HT1080 (cell line): ENCODE results near the gene THOC1. TPM values are rescaled to one million over a fixed set of nuclear protein-coding genes. Genes with fewer than 3 reads are reported as not detected.
"Not testable (repeated sequence)": the region's sequence is repeated elsewhere in the genome, so short reads cannot be mapped to it uniquely, and the experiment has no call there.

Experiments
- DNase-seq: peaks from one replicate; pipeline ENCODE4 v3.0.0-alpha.2; 2015; ENCODE audit warnings: low read depth
- polyA plus RNA-seq, 2 experiments: library from polyadenylated mRNA; depleted of rRNA; stranded (reverse); fragments of >200 nt; gene quantifications; 2 replicates each; pipeline ENCODE4 v1.2.3, GENCODE V29; 2015
- total RNA-seq: library from RNA; depleted of rRNA; stranded (reverse); fragments of >200 nt; shearing (Covaris generic); gene quantifications from 2 replicates; pipeline ENCODE4 v1.2.3, GENCODE V29; 2014; rRNA removed

The THOC1 gene, protein sequence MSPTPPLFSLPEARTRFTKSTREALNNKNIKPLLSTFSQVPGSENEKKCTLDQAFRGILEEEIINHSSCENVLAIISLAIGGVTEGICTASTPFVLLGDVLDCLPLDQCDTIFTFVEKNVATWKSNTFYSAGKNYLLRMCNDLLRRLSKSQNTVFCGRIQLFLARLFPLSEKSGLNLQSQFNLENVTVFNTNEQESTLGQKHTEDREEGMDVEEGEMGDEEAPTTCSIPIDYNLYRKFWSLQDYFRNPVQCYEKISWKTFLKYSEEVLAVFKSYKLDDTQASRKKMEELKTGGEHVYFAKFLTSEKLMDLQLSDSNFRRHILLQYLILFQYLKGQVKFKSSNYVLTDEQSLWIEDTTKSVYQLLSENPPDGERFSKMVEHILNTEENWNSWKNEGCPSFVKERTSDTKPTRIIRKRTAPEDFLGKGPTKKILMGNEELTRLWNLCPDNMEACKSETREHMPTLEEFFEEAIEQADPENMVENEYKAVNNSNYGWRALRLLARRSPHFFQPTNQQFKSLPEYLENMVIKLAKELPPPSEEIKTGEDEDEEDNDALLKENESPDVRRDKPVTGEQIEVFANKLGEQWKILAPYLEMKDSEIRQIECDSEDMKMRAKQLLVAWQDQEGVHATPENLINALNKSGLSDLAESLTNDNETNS
- 40.3 and 43.2 TPM in 2 replicates for total RNA-seq
- polyA plus RNA-seq (2015; cell fraction: cytosol; rRNA removed), result 18.9 and 21.6 TPM in 2 replicates
- 116 and 120 TPM in 2 replicates for polyA plus RNA-seq (2015; cell fraction: nucleus; rRNA removed)

DNA sequence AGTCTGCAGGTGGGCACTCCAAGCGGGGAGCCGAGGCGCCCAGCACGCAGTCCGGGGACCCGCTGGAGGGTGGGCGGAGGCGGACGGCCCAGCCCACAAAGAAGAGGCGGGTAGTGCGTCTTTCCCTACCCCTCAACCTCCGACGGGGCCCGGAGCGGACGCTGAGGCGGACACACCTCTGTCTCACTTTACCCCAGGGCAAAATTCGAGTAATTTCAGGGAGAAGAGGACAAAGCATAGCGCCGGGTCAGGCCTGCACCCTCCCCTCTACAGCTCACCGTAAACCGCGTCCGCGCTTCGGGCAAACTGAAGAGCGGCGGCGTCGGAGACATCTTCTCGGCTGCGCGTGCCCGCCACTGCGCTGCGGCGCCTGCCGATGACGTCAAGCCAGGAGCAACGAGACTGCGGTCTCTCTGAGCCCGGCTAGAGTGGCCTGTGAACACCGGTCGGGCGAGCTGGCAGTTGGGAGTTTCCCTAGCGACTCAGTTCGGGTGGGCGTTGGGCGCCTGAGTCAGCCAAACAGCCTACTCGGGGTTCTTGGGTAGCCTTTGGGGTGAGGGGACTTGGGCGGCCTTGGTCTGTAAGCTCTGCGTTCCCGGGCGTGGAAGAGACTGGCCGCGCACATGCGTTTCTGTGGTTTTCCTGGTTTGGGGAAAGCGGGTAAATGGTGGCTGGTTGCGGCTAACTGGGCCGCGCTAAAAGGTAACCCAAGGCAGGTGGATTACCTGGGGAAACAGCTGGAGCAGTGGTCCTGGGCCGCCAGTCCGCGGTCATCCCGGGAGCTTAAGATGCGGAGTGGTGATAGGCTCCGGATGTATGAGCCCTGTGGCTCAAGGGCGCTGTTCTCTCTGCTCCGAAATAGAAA is at the start of gene THOC1:
Gene THOC1, minus strand, starts transcription at position 360 of the 865 bp plus-strand sequence. Its CDS starts 28 bp downstream, at position 332.
- peak; percentile 87 for DNase-seq

DNA sequence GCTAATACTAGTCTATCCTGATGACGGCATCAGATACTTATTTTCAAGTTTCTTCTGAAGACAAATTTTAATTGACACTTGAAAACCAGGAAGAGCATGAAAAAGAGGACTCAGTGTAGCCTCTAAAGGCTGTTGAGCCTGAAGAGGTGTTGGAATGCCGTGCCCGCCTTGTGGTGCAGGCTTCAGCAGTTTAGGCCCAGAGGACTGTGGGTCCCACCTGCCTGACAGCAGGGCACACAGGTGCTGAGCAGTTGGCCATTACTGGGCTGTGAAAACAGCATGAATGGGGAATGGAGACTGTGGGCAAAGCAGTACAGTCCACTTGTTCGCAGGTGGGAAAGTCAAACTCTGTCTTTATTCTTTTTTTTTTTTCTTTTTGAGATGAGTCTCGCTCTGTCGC is 49.8 kb upstream of the THOC1 start:
- no peak for DNase-seq

DNA sequence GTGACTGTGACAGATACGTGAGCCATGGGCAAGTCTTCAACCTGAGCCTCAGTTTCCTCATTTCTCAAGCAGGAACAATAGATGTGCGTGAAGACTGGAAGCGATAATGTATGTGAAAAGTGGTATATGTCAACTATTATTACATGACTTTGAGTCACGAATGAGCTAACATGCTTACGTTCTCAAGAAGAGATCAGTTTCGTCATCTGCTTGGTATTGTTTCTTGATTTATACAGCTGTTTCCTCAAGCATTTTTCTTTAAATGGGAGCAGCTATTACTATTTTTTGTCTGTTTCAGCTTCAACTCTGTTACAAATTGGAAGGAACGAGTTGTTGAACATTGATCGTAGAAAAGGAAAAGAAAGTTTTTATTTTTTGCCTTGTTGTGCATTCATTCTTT is 48.5 kb upstream of the THOC1 start:
- no peak for DNase-seq

DNA sequence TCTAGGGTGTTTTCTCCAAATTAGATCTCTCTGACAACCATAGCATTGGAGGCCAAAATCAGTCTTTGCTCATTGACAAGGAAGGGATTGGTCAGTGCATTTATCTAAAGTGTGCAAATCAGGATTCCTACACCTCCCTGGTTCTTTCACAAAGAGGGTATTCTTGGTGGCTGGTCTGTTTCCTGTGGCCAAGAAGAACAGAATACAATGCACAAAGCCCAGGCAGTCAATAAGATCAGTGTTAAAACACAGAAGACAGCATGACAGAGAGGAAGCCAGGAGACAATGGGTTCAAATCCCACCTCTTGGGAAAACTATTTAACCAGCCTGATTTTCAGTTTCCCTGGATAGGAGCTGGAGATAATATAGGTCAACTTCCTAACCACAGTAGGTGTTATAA is 46.1 kb upstream of the THOC1 start:
- DNase-seq, result no peak

DNA sequence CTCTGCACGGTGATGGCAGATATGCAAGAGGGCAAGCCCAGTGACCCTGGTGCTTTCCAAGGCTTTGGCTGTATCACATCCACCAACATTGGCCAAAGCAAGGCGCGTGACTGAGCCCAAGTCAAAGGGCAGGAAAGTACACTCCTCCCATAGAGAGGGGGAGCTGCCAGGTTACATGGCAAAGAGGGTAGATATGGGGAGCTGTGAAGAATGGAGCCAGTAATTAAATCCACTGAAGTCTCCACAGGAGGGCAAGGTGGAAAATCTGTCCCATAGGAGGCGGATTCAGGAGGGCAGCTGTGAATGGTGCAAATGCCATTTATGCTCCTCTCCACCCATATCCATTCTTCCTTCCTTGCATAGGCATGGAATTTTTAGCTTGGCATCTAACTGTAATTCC is 44.6 kb upstream of the THOC1 start:
- no peak for DNase-seq

DNA sequence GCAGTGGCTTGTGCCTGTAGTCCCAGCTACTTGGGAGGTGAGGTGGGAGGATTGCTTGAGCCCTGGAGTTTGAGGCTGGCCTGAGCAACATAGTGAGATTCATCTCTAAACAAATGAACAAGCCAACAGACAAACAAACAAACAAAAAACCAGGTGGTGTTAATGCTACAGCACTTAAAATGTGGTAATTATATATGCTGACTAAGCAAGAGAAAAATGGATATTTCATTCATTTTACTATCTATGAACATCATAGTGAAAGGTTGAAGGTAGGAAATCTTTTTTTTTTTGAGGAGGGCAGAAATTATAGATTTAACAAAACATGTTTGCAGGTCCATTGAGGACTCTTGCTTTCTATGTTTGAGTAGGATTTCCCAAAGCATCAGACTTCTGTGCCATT is 42.2 kb upstream of the THOC1 start:
- DNase-seq, result no peak

DNA sequence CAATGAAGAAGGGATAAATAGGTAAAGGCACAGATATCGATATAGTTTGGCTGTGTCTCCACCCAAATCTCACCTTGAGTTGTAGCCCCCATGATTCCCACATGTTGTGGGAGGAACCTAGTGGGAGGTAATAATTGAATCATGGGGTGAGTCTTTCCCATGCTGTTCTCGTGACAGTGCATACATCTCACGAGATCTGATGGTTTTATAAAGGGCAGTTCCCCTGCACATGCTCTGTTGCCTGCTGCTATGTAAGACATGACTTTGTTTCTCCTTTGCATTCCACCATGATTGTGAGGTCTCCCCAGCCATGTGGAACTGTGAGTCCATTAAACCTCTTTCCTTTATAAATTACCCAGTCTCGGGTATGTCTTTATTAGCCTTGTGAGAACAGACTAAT is 40.2 kb upstream of the THOC1 start:
- not testable (repeated sequence) for DNase-seq

DNA sequence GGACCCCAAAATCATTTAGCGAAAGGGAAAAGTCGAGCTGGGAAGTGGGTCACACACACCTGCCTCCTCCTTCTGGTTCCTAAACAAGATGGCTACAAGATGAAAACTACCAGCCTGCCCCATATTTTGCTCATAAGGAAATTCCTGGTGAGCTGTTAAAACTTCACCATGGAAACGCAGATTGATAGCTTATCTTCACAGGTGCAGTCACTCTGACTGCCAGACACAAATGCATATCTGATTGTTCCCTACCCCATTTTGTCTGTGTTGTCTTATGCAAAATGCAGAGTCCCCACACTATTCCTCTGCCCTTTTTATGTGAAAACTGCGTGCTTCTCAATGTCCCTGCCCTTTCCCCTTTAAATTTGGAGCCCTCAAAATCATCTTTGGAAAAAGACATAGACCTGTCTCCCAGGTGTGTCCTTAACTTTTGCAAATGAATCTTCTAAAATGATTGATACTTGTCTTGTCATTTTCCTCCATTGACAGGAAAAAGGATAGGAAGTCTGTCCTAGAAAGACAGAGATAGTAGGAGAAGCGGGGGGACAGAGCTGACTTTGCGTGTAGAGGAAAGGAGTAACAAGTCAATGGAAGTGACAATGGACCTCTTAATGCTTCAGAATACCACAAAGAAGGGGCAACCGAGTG is 38.9 kb upstream of the THOC1 start:
- DNase-seq, result no peak

DNA sequence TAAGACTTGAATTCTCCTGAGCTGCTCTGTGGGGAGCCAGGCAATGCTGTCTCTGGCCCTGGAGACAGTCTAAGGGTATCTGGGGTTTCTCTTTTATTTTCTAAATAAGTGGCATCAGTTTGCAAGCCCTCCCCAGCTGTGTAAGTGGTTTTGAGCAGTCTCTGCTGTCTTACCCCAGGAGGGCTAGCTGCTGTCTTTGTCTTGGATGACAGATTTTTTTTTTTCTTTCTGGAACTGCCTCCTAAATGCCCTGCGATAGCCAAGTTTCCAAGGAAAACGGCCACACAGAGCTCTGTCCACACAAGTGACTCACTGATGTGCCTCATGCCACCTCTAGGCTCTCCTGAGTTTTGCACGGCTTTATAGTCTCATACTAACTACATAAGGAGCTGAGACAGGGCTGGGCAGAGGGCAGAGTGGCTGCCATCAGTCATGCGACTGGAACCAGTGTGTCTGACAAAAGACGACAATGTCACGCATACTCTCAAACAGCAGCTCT is 37.2 kb upstream of the THOC1 start:
- DNase-seq, result no peak

DNA sequence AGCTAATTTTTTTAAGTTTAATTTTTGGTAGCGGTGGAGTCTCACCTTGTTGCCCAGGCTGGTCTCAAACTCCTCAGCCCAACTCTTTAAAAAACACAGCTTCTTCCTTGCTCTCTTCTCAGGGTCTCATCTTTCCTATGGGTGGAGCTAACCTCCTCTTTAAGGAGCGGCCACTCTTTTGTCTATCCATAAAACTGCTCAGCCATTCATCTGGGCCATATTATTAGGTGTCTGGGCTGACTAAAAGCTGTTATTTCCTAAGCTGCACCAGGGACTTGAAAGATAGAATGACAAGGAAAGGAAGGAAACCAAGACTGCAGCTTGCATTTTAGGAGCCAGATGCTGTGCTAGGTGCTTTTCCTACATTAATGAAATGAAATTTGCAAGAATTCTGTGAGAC is 35.8 kb upstream of the THOC1 start:
- no peak for DNase-seq

DNA sequence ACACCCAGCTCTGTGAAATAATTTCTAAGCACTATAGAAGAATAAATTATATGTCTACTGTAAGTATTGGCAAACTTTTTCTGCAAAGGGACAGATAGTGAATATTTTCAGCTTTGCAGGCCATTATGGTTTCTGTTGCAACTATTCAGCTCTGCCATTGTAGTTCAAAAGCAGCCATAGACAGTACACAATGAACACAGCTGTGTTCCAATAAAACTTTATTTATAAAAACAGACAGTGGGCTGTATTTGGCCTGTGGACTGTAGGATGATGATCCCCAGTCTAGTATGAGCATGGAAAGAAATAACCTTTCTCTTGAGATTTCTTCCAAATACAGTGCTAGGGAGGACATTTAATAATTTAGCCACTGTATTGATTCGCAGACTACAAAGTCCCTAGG is 35.2 kb upstream of the THOC1 start:
- no peak for DNase-seq

DNA sequence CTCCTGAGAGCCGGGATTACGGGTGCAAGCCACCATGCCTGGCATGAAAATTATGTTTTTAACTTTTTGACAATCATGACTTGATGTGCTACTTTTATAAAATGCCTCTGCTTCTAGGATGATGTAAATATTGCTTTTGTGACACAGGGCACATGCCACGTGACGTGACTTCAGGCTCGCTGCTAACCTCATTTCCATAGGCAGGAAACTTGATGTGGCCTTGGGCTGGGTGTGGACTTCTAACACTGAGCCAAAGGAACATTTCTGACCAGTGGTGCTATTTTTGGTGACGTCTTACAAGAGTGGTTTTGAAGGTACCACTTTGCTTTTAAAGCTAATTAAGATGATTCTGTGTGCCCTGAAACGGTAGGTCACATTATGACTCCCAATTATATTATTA is 34.2 kb upstream of the THOC1 start:
- DNase-seq, result no peak

DNA sequence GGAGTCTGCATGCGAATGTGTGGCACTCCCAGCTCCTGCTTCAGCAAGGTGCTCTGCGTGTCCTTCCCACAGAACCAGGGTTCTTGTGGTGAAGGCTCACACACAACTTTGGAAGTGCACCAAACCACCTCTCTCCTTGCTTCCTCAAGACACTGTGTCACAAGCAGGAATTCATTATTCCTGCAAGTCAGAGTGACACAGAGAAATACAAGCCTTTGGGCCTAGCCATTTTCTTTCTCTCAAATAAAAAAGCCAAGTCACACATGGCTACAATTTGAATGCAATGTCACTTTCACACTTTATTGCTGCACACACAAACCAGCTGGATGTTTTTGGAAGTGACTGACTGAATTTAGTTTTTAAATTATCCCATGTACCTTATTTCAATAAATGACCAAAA is 30.1 kb upstream of the THOC1 start:
- no peak for DNase-seq

DNA sequence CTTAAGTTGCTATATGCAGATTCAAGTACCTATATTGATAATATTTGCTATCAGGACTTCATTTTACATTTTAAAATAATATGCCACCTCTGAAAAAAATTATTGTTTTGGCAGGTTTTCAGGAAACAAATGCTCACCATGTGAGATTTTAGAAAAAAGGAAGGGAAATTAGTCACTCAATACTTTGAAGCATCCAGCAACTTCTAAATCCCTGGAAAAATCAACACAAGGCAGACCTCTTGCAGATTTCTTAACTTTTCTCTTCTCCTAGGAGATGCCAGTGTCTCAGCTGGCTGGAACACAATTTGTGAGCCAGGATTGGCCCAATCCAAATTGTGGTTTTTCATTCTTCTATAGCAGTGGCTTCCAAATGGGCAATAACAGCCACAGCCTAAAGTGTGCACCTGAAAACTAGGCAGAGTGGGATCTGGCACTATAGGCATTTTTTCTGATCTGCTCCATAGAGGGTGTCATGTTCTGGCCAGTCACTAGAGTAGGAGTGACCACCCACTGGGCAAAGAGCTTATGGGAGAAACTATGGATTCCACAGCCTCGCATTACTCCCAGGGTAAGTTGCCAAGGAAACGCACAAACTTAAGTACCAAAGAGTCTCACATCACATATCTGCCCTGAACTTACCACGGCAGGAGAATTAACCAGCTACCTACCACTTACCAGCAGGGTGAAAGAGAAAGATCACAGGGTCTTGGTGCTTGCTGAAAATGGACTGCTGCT is 28.1 kb upstream of the THOC1 start:
- no peak for DNase-seq

DNA sequence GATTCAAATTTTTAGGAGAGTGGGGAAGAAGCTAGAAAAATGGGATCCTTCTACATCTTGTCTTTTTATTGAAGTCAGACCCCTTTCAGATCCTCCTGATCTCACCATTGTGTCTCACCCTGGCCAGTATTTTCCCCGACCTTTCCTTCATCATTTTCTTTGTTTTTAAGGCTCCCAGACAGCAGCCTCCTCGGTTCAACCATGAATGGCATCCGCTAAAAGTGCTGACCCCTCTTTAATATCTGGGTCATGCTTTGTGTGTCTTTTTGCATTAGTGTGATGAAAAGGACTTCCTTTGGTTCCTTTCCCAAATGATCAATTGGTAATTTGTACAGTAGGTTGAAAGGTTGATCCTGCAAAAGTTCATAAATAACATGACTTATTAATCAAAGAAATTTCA is 26.7 kb upstream of the THOC1 start:
- DNase-seq, result no peak

DNA sequence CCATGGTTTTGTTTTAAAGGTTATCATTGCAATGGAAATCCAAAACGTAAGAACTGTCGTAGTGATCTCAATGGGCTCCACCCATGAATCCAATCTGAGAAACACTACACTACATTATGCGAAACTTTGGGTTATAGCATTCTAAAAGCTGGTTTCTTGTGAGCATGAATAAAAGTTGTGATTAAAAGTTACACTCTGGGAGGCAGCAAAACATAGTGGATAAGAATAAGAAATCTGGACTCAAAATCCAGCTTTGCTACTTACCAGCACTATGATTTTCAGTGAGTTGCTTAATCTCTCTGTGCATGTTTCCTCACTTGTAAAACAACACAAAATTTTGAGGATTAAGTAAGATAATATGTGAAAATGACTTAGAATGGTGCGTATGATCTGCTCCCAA is 25.7 kb upstream of the THOC1 start:
- DNase-seq, result no peak

DNA sequence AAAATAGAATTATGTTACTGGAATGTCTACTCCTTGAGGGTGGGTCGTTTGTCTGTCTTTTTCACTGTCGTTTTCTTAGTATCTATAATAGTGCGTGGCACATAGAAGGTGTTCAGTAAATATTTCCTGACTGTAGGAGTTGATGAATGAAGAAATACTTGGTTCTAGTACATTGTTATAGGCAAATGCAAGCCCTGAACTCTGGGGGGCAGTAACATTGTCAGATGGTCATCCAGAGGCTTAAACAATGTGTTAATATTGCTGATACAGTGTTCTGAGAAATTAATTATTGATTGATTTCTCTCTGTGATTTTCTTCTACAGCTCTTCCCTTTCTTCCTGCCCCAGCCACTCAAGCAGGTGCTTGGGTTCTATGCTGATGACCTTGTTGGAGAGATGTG is 24.4 kb upstream of the THOC1 start:
- no peak for DNase-seq

DNA sequence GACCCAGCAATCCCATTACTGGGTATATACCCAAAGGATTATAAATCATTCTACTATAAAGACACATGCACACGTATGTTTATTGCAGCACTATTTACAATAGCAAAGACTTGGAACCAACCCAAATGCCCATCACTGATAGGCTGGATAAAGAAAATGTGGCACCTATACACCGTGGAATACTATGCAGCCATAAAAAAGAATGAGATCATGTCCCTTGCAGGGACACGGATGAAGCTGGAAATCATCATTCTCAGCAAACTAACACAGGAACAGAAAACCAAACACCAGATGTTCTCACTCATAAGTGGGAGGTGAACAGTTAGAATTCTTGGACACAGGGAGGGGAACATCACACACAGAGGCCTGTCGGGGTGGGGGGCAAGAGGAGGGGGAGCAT is 22.1 kb upstream of the THOC1 start:
- not testable (repeated sequence) for DNase-seq

DNA sequence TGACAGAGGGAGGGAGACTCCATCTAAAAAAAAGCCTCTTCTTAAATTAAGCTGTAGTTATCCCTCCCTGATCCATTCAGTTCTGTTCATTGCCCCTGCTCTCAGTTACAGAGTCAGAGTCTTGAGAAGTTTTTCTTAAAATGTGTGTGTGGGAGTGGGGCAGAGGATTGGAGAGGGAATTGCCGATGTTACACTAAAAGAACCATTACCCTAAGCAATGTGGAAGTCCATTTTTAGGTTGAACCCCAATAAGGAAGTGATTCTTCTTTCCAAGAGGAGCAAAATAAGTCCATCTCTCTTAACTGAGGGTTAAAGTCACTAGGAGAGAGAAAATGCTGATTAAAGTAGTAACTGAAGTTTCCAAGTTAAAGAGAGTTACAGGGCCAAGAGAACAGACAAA is 21.2 kb upstream of the THOC1 start:
- DNase-seq, result no peak

DNA sequence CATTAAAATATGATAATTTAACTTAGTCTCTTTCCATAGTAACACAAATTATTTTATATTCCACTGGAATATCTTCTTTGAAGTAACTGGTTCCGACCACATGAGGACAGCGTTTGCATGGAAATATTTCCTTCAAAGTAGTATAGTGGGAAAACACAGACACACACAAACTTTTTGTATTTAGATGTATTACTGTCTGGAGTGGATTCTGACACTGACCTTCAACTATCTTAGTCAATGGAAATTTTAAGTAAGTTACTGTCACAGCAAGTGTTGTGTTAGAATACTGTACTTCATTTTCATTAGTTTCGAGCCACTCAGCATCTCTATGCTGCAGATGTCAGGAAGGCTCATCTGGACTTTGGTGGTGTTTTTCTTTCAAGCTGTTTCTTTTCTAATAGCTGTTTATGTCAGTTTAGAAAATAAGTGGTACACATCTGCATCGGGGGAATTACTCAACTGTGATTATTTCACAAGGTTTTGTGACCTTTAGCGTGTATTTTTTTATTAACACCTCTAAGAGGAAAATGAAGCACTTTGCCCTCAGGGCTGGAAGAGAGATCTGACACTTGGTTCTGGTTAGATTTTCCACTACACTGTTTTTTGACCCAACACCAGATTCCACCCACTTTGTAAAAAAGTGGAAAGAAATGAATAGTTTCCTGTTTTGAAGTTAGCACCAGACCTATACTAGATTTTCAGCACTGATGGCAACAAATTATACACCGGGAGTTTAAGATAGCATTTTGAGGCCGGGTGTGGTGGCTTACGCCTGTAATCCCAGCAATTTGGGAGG is 18.9 kb upstream of the THOC1 start:
- DNase-seq, result no peak
